ENCODE results near the gene DTX3L.

DNA sequence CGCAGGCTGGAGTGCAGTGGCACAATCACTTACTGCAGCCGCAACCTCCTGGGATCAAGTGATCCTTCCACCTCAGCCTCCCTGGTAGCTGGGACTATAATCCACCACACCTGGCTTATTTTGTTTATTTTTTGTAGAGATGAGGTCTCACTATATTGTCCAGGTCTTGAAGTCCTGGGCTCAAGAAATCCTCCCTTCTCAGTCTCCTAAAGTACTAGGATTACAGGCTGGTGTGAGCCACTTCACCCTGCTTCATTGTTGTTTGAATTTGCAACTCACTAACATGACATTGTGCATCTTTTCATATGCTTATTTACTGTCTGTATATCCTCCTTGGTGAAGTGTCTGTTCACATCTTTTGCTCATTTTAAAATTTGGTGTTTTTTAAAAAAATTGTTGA is 23.4 kb downstream of the DTX3L start:
- TF ChIP-seq TCF12 (IDR thresholded peaks at IDR 0.05; ENCODE audit: low read depth) (no peak), EP300 (IDR thresholded peaks at IDR 0.05; ENCODE audit: borderline replicate concordance) (no peak), FOXM1 (IDR thresholded peaks at IDR 0.05; ENCODE audit: borderline replicate concordance, low read depth) (no peak), EGR1 (IDR thresholded peaks at IDR 0.05) (no peak), TAF1 (IDR thresholded peaks at IDR 0.05; ENCODE audit: low read depth) (no peak), TEAD4 (IDR thresholded peaks at IDR 0.05) (no peak), CREB1 (IDR thresholded peaks at IDR 0.05; ENCODE audit: low read depth) (no peak), RAD21 (IDR thresholded peaks at IDR 0.05; ENCODE audit: low read depth) (no peak)
- TF ChIP-seq, protein P1, sequence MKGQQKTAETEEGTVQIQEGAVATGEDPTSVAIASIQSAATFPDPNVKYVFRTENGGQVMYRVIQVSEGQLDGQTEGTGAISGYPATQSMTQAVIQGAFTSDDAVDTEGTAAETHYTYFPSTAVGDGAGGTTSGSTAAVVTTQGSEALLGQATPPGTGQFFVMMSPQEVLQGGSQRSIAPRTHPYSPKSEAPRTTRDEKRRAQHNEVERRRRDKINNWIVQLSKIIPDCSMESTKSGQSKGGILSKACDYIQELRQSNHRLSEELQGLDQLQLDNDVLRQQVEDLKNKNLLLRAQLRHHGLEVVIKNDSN (IDR thresholded peaks at IDR 0.05) = no peak
- TF ChIP-seq, protein P2, sequence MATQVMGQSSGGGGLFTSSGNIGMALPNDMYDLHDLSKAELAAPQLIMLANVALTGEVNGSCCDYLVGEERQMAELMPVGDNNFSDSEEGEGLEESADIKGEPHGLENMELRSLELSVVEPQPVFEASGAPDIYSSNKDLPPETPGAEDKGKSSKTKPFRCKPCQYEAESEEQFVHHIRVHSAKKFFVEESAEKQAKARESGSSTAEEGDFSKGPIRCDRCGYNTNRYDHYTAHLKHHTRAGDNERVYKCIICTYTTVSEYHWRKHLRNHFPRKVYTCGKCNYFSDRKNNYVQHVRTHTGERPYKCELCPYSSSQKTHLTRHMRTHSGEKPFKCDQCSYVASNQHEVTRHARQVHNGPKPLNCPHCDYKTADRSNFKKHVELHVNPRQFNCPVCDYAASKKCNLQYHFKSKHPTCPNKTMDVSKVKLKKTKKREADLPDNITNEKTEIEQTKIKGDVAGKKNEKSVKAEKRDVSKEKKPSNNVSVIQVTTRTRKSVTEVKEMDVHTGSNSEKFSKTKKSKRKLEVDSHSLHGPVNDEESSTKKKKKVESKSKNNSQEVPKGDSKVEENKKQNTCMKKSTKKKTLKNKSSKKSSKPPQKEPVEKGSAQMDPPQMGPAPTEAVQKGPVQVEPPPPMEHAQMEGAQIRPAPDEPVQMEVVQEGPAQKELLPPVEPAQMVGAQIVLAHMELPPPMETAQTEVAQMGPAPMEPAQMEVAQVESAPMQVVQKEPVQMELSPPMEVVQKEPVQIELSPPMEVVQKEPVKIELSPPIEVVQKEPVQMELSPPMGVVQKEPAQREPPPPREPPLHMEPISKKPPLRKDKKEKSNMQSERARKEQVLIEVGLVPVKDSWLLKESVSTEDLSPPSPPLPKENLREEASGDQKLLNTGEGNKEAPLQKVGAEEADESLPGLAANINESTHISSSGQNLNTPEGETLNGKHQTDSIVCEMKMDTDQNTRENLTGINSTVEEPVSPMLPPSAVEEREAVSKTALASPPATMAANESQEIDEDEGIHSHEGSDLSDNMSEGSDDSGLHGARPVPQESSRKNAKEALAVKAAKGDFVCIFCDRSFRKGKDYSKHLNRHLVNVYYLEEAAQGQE (IDR thresholded peaks at IDR 0.05; ENCODE audit: low read depth) = no peak
- TF ChIP-seq, protein P3, sequence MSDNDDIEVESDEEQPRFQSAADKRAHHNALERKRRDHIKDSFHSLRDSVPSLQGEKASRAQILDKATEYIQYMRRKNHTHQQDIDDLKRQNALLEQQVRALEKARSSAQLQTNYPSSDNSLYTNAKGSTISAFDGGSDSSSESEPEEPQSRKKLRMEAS (IDR thresholded peaks at IDR 0.05) = no peak

Data from Ishikawa (cell line).